Body of pancreas (tissue), 4 donors: Measurements from ENCODE around the gene MS4A7.

ENCODE experiments used
- POLR2A ChIP-seq, 3 donors: fragments of 450-650 bp; IDR thresholded peaks; one replicate each; pipeline ENCODE4 v1.6.1; 2016; ENCODE audit warnings: antibody characterized with exemption in 3 of 3, mild to moderate bottlenecking in 2 of 3
- TF ChIP-seq, protein P1 (sequence below), 7 experiments: fragments of 450-650 bp in 4 of 7; fragments of 200-600 bp in 3 of 7; sonication (generic) in 3 of 7; IDR thresholded peaks; one replicate each; pipeline ENCODE4 v1.5.1; 2016 to 2019; ENCODE audit warnings: antibody characterized with exemption in 7 of 7

DNA sequence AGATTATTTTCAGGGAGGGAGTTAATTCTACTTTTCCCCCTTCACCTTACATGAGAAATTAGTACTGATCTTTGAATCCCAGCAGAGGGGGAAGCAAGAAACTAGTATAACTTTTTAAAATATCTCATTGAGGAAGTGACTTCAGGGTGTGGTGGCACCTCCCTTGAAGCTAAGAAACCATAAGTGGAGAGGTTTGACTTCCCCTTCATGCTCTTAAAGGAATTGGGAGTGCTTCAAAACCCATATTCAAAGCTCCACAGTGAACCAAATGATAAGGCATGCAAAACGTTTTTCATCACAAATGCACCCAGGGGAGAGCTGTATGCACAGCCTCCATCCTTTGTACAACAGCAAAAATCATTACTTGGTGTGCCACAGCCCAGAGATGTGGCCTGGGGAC, 18.5 kb downstream of the MS4A7 start:
- TF ChIP-seq, protein P1, sequence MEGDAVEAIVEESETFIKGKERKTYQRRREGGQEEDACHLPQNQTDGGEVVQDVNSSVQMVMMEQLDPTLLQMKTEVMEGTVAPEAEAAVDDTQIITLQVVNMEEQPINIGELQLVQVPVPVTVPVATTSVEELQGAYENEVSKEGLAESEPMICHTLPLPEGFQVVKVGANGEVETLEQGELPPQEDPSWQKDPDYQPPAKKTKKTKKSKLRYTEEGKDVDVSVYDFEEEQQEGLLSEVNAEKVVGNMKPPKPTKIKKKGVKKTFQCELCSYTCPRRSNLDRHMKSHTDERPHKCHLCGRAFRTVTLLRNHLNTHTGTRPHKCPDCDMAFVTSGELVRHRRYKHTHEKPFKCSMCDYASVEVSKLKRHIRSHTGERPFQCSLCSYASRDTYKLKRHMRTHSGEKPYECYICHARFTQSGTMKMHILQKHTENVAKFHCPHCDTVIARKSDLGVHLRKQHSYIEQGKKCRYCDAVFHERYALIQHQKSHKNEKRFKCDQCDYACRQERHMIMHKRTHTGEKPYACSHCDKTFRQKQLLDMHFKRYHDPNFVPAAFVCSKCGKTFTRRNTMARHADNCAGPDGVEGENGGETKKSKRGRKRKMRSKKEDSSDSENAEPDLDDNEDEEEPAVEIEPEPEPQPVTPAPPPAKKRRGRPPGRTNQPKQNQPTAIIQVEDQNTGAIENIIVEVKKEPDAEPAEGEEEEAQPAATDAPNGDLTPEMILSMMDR (IDR thresholded peaks at IDR 0.05): no peak
- no peak for TF ChIP-seq POLR2A (IDR thresholded peaks at IDR 0.05)
